ENCODE measurements around the gene TTC4.
A peak's percentile ranks its signal among the peaks of the same experiment; 100 is the strongest.
"Not testable (repeated sequence)": the region's sequence is repeated elsewhere in the genome, so short reads cannot be mapped to it uniquely, and the experiment has no call there.

Gene TTC4

DNA sequence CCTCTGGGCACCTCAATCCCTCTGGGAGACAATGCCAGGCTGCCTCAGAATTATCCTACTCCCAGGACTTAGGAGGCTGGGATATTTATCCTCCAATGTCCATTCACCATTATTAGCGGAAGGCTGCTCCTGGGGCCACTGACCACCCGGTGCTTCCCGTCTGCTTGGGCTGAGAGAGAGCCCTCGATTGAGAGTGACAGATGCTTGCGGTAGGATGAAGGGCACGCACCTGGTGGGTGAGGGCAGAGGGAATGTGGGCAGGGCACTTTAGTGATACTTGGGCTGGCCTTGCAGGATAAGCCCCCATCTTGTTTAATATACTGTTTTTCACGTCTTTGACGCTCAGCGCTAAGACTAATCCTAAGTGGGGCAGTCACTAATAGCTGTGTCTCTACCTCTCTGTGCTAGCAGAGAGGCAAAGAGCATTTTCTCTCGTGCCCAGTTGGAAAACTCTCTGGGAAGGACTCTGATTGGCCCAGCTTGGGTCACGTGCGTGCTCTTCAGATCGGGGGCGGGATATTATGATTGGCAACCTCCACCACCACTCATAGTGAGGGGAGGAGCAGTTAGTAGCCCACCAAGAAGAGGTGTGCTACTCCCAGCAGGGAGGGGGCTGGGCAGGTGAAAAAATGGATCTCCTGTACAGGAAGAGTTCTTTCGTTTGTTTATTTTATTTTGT, 59.3 kb downstream of the TTC4 start:
- DNase-seq = peak; percentile 37
- in situ Hi-C loops (cut with MboI; ENCODE audit: low pct_unique_long_range_greater_than_20kb, low sequenced_read_pairs) = no loop called here

- DNase-seq; in situ Hi-C loops (cut with MboI; ENCODE audit: low pct_unique_long_range_greater_than_20kb, low sequenced_read_pairs): not testable (repeated sequence)
These were observed 60.4 kb downstream of the TTC4 start for GRCh38 chr1:54775828-54776721.

- in situ Hi-C loops (cut with MboI; ENCODE audit: low pct_unique_long_range_greater_than_20kb, low sequenced_read_pairs) = no loop called here
- DNase-seq = no peak
These were observed 61.4 kb downstream of the TTC4 start for GRCh38 chr1:54777011-54777410.

DNA sequence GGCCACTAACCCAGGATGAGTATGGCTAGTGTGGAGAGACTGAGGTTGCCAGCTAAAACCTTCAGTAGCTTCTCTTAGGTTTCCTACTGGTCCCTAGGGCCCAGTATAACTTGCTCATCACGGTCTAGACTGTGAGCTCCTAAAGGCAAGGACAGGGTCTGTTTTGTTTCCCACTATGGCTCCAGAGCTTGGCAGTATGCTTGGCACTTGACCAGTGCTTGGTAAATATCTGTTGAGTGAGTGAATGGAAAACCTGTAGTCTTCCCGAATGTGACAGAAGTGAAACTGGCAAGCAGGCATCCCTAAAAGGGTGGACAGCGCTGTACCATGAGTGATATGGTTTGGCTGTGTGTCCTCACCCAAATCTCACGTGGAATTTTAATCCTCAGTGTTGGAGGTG, 61.8 kb downstream of the TTC4 start:
- in situ Hi-C loops (cut with MboI; ENCODE audit: low pct_unique_long_range_greater_than_20kb, low sequenced_read_pairs) = no loop called here
- DNase-seq = no peak

GRCh38 chr1:54781023-54781723, 65.5 kb downstream of the TTC4 start:
- in situ Hi-C loops (cut with MboI; ENCODE audit: low pct_unique_long_range_greater_than_20kb, low sequenced_read_pairs) = no loop called here
- no peak for DNase-seq

DNA sequence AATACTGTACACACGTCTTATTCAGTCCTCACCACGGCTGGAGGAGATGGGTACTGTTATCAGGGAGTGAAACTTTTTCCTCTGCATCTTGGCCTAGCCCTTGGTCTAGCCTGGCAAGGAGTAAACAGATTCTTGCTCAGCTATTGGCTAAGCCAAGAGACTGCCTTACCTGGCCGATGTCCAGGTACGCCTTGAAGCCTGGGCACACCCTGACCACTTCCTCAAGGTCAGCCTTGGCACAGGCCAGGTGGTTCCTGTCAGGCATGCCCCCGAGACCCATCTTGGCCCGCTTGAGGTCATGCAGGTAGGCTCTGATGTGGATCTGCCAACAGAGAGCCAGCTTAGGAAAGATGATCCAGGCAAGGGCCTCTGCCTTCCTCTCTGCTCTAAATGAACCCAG, 66.5 kb downstream of the TTC4 start:
- DNase-seq = no peak
- in situ Hi-C loops (cut with MboI; ENCODE audit: low pct_unique_long_range_greater_than_20kb, low sequenced_read_pairs) = no loop called here

DNA sequence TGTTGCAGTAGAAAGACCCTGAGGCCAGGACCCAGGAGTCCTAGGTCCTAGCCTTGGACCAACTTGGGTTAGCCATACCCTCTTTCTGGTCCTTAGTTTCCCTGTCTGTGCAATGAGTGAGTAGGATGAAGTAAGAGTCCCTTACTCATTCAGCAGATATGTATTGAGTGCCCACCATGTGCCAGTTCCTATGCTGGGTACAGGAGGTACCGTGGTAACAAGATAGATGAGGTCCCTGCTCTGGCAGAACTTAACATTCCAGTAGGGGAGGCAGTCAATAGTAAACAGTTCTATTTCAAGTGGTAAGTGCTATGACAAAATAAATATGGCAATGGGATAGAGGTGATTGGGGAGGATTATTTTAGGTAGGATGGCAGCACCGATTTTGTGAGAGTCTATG, 66.9 kb downstream of the TTC4 start:
- in situ Hi-C loops (cut with MboI; ENCODE audit: low pct_unique_long_range_greater_than_20kb, low sequenced_read_pairs) = no loop called here

GRCh38 chr1:54784066-54784465, 68.4 kb downstream of the TTC4 start:
- in situ Hi-C loops (cut with MboI; ENCODE audit: low pct_unique_long_range_greater_than_20kb, low sequenced_read_pairs) = no loop called here
- no peak for DNase-seq

More for the DNA sequence above, 66.9 kb downstream of the TTC4 start:
- DNase-seq = no peak

DNA sequence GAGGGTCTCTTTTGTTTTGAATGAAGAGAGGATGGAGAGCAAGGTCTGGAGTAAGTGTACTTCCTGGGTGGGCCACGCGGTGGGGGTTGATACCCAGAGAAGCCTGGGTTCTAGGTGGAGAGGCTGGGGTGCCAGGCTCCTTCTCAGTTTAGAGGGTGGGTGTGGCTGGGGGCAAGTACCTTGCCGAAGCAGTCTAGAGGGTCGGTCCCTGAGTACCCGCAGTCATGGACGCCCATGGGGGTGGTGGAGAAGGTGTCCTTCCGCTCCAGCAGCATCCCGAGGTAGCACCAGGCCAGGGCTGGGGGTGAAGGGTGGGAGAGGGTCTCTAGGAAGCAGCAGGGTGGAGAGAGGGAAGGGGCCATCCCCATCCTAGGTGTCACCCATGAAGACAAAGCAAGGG, 71.1 kb downstream of the TTC4 start:
- in situ Hi-C loops (cut with MboI; ENCODE audit: low pct_unique_long_range_greater_than_20kb, low sequenced_read_pairs) = no loop called here
- DNase-seq = no peak

DNA sequence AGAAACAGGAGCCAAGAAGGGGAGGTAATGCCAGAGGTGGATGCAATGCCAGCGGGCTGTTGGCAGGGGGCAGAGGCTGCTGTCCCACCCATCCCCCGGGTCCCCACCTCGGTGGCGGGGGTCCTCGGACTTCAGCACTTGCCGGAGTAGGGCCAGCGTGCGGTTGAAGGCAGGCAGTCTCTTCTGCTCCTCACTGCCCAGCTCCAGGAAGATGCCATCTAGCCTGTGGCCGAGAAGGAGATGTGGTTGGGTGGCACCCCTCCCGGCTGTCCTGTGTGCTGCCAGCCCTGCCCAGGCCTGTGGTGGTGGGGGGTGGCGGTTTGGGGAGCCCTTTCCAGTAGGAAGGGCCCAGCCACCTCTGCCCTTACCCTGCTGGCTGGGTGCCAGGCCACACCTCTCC, 71.9 kb downstream of the TTC4 start:
- in situ Hi-C loops (cut with MboI; ENCODE audit: low pct_unique_long_range_greater_than_20kb, low sequenced_read_pairs) = no loop called here

GRCh38 chr1:54788459-54788858, 72.8 kb downstream of the TTC4 start:
- in situ Hi-C loops (cut with MboI; ENCODE audit: low pct_unique_long_range_greater_than_20kb, low sequenced_read_pairs) = no loop called here
- no peak for DNase-seq

More for the DNA sequence above, 71.9 kb downstream of the TTC4 start:
- DNase-seq = no peak

- peak; percentile 83 for DNase-seq
These were observed 76.3 kb downstream of the TTC4 start for GRCh38 chr1:54791880-54792522.

More at GRCh38 chr1:54791880-54792522, 76.3 kb downstream of the TTC4 start:
- in situ Hi-C loops (cut with MboI; ENCODE audit: low pct_unique_long_range_greater_than_20kb, low sequenced_read_pairs) = no loop called here
